ENCODE measurements around the gene HSD17B1. TPM values are rescaled to one million over a fixed set of nuclear protein-coding genes. Genes with fewer than 3 reads are reported as not detected.
A peak's percentile ranks its signal among the peaks of the same experiment; 100 is the strongest.
"Not testable (repeated sequence)": the region's sequence is repeated elsewhere in the genome, so short reads cannot be mapped to it uniquely, and the experiment has no call there.

The HSD17B1 gene
- total and polyA plus RNA-seq, 8 donors: 0.32 to 3.5 (median 0.91) TPM

GRCh38 chr17:42538482-42538881 lies 14.2 kb upstream of the HSD17B1 start:
- H3K9me3 ChIP-seq: no peaks in the 10 kb centered on the region
- no peak for TF ChIP-seq CTCF (IDR thresholded peaks at IDR 0.05)
- FAIRE-seq (no peak), DNase-seq (no peak), ATAC-seq (no peak)
- H3K27ac ChIP-seq: no peak overlapping the region
- no peak overlapping the region for H3K4me3 ChIP-seq
- 92 to 95% methylated on average over 14 of the region's 14 CpGs for WGBS, 2 donors
- peaks cover 0 to 4% (median 0%) of the 10 kb centered on the region in 3 donors for H3K36me3 ChIP-seq
- H3K27me3 ChIP-seq: no peaks in the 10 kb centered on the region
- intact Hi-C loops (cut with DNase I): no loop called here
- peaks cover 7 to 13% (median 9%) of the 10 kb centered on the region in 3 donors for H3K4me1 ChIP-seq

DNA sequence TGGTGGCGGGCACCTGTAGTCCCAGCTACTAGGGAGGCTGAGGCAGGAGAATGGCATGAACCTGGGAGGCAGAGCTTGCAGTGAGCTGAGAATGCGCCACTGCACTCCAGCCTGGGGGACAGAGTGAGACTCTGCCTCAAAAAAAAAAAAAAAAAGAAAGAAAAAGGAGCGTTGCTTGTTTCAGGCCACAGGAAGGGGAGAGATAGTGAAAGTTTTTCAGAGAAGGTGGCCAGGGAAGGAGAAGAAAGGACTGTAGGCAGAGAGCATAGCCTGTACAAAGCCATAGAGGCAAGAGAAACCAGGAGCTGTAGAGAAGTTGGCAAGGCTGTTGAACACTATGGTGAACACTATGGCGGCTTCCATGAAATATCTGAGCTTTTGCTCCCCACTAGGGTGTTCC lies 12.2 kb upstream of the HSD17B1 start:
- H3K27me3 ChIP-seq; H3K9me3 ChIP-seq; DNase-seq; intact Hi-C loops (cut with DNase I); H3K36me3 ChIP-seq; ATAC-seq; FAIRE-seq; H3K4me3 ChIP-seq; H3K27ac ChIP-seq; H3K4me1 ChIP-seq: not testable (repeated sequence)
- WGBS, 2 donors: 92% methylated on average over 4 of the region's 4 CpGs

DNA sequence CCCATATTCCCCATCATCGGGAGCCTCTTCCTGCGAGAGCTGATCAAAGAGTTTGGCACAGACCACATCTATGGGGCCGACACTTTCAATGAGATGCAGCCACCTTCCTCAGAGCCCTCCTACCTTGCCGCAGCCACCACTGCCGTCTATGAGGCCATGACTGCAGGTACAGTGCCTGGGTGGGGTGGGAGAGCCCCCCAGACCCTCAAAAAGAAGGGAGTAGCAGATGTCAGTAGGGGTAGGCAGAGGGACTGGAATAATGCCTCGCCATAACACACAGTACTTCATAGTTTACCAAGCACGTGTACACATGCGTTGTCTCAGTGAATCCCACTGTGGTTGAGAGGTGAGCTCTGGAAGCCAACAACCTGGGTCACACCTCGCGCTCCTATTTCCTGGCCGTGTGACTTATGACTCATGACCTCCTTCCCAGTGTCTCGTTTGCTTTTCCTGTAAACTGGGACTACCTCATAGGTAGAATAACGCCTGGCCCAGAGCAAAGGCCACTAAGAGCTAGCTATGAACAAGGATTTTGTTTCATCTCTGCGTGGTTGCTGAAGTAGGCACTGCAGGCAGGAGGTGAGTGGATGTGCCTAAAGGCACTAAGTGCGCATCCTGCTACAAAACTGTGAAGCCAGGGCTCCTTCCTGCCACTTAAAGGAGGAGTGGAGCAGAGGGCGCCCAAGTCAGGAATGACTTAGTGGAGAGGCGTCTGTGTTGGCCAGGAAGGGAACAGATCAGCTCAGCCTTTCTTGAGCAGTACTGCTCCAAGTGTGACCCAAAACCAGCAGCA lies 11.5 kb upstream of the HSD17B1 start:
- no peaks in the 10 kb centered on the region for H3K27me3 ChIP-seq
- intact Hi-C loops (cut with DNase I): no loop called here
- peaks cover 0 to 8% (median 5%) of the 10 kb centered on the region in 3 donors for H3K4me1 ChIP-seq
- H3K27ac ChIP-seq: peak overlapping the region in 1 of 4 donors; percentile 13
- no peak overlapping the region for H3K4me3 ChIP-seq
- no peak for TF ChIP-seq CTCF (IDR thresholded peaks at IDR 0.05)
- H3K36me3 ChIP-seq: peaks cover 0 to 4% (median 0%) of the 10 kb centered on the region in 3 donors
- H3K9me3 ChIP-seq: no peaks in the 10 kb centered on the region
- DNase-seq: peak in 1 of 6 donors; percentile 20
- WGBS, 2 donors: 85 to 87% methylated on average over 17 of the region's 17 CpGs
- no peak for ATAC-seq
- FAIRE-seq: no peak

DNA sequence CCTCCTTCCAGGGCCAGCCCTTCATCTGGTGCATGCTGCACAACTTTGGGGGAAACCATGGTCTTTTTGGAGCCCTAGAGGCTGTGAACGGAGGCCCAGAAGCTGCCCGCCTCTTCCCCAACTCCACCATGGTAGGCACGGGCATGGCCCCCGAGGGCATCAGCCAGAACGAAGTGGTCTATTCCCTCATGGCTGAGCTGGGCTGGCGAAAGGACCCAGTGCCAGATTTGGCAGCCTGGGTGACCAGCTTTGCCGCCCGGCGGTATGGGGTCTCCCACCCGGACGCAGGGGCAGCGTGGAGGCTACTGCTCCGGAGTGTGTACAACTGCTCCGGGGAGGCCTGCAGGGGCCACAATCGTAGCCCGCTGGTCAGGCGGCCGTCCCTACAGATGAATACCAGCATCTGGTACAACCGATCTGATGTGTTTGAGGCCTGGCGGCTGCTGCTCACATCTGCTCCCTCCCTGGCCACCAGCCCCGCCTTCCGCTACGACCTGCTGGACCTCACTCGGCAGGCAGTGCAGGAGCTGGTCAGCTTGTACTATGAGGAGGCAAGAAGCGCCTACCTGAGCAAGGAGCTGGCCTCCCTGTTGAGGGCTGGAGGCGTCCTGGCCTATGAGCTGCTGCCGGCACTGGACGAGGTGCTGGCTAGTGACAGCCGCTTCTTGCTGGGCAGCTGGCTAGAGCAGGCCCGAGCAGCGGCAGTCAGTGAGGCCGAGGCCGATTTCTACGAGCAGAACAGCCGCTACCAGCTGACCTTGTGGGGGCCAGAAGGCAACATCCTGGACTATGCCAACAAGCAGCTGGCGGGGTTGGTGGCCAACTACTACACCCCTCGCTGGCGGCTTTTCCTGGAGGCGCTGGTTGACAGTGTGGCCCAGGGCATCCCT lies 9.3 kb upstream of the HSD17B1 start:
- peaks cover 0 to 4% (median 0%) of the 10 kb centered on the region in 3 donors for H3K36me3 ChIP-seq
- no peak for TF ChIP-seq CTCF (IDR thresholded peaks at IDR 0.05)
- no peak for FAIRE-seq

GRCh38 chr17:42544874-42545283 lies 7.8 kb upstream of the HSD17B1 start:
- 66 to 71% methylated on average over 8 of the region's 8 CpGs for WGBS, 2 donors
- no peak overlapping the region for H3K4me3 ChIP-seq
- H3K9me3 ChIP-seq: no peaks in the 10 kb centered on the region
- DNase-seq (no peak), ATAC-seq (no peak), FAIRE-seq (no peak)
- no peak overlapping the region for H3K27ac ChIP-seq
- no peaks in the 10 kb centered on the region for H3K27me3 ChIP-seq
- no peak for TF ChIP-seq CTCF (IDR thresholded peaks at IDR 0.05)
- H3K36me3 ChIP-seq: peaks cover 0 to 4% (median 0%) of the 10 kb centered on the region in 3 donors
- peaks cover 0 to 3% (median 3%) of the 10 kb centered on the region in 3 donors for H3K4me1 ChIP-seq
- intact Hi-C loops (cut with DNase I): no loop called here

More for the DNA sequence above, 9.3 kb upstream of the HSD17B1 start:
- H3K27ac ChIP-seq: no peak overlapping the region
- DNase-seq: peak in 1 of 6 donors; percentile 72
- peaks cover 0 to 3% (median 3%) of the 10 kb centered on the region in 3 donors for H3K4me1 ChIP-seq
- no peak overlapping the region for H3K4me3 ChIP-seq
- WGBS, 2 donors: 90 to 93% methylated on average over 38 to 39 of the region's 39 CpGs
- no peaks in the 10 kb centered on the region for H3K27me3 ChIP-seq
- no peaks in the 10 kb centered on the region for H3K9me3 ChIP-seq
- ATAC-seq: no peak
- intact Hi-C loops (cut with DNase I): no loop called here

- H3K36me3 ChIP-seq; intact Hi-C loops (cut with DNase I); H3K4me3 ChIP-seq; H3K27ac ChIP-seq; FAIRE-seq; H3K9me3 ChIP-seq; DNase-seq; ATAC-seq; H3K27me3 ChIP-seq; H3K4me1 ChIP-seq: not testable (repeated sequence)
- 88 to 89% methylated on average over 9 of the region's 9 CpGs for WGBS, 2 donors
Observed at GRCh38 chr17:42545755-42546505, 6.8 kb upstream of the HSD17B1 start.

Measured in pancreas (tissue), 10 donors.